ENCODE measurements around the gene CBLB.
"Not testable (repeated sequence)": the region's sequence is repeated elsewhere in the genome, so short reads cannot be mapped to it uniquely, and the experiment has no call there.

CBLB gene

GRCh38 chr3:105781871-105782270 is 86.9 kb downstream of the CBLB start:
- DNase-seq = no peak

GRCh38 chr3:105780107-105780506 is 88.7 kb downstream of the CBLB start:
- DNase-seq = no peak

GRCh38 chr3:105775368-105775767 is 93.4 kb downstream of the CBLB start:
- no peak for DNase-seq

- no peak for DNase-seq
Measured at GRCh38 chr3:105774444-105775180, 94.2 kb downstream of the CBLB start.

- DNase-seq = no peak
Measured at GRCh38 chr3:105773291-105773690, 95.5 kb downstream of the CBLB start.

GRCh38 chr3:105772635-105773034 is 96.2 kb downstream of the CBLB start:
- DNase-seq = no peak

- no peak for DNase-seq
Measured at GRCh38 chr3:105771392-105771791, 97.4 kb downstream of the CBLB start.

- DNase-seq = no peak
Measured at GRCh38 chr3:105770410-105770809, 98.4 kb downstream of the CBLB start.

- no peak for DNase-seq
Measured at GRCh38 chr3:105767776-105768175, 101.0 kb downstream of the CBLB start.

GRCh38 chr3:105767216-105767615 is 101.6 kb downstream of the CBLB start:
- DNase-seq = no peak

- DNase-seq = no peak
Measured at GRCh38 chr3:105765308-105765639, 103.5 kb downstream of the CBLB start.

GRCh38 chr3:105764378-105765307 is 104.2 kb downstream of the CBLB start:
- DNase-seq = no peak

GRCh38 chr3:105763659-105764036 is 105.2 kb downstream of the CBLB start:
- no peak for DNase-seq

- DNase-seq = no peak
Measured at GRCh38 chr3:105762749-105763658, 105.8 kb downstream of the CBLB start.

GRCh38 chr3:105762214-105762613 is 106.6 kb downstream of the CBLB start:
- DNase-seq = not testable (repeated sequence)

GRCh38 chr3:105759442-105760078 is 109.3 kb downstream of the CBLB start:
- no peak for DNase-seq

- no peak for DNase-seq
Measured at GRCh38 chr3:105758451-105758850, 110.4 kb downstream of the CBLB start.

GRCh38 chr3:105755121-105755886 is 113.5 kb downstream of the CBLB start:
- no peak for DNase-seq

- DNase-seq = peak; percentile 48 to 73
Measured at GRCh38 chr3:105752791-105753415, 115.9 kb downstream of the CBLB start.

GRCh38 chr3:105747696-105748095 is 121.1 kb downstream of the CBLB start:
- DNase-seq = no peak

GRCh38 chr3:105747060-105747541 is 121.7 kb downstream of the CBLB start:
- peak in 1 of 2 donors; percentile 58 for DNase-seq

All from CD4-positive, alpha-beta T cell treated with Interleukin-1 beta for 1 hour (primary cell).